ENCODE measurements around the gene FUZ. TPM values are rescaled to one million over a fixed set of nuclear protein-coding genes. Genes with fewer than 3 reads are reported as not detected.
A peak's percentile ranks its signal among the peaks of the same experiment; 100 is the strongest.

The FUZ gene
- total RNA-seq, 4 donors from 2014 or later: 4.1 to 13.8 (median 12.3) TPM

- peaks cover 0 to 82% (median 0%) of the 10 kb centered on the region in 3 donors for H3K36me3 ChIP-seq
- no peaks in the 10 kb centered on the region for H3K9me3 ChIP-seq
- DNase-seq: peak in 1 of 3 donors; percentile 42
- H3K27me3 ChIP-seq: no peaks in the 10 kb centered on the region
- no peak overlapping the region for H3K27ac ChIP-seq
- TF ChIP-seq CTCF (IDR thresholded peaks at IDR 0.05) (no peak), POLR2A (IDR thresholded peaks at IDR 0.05) (no peak)
- no peak overlapping the region for H3K4me3 ChIP-seq
- H3K4me1 ChIP-seq: no peaks in the 10 kb centered on the region
Observed at GRCh38 chr19:49800771-49801170, 12.3 kb downstream of the FUZ start.

- TF ChIP-seq POLR2A (IDR thresholded peaks at IDR 0.05) (no peak), CTCF (IDR thresholded peaks at IDR 0.05) (peak in 1 of 6 experiments; percentile 5)
- Histone ChIP-seq H3K27ac (no peak overlapping the region), H3K4me3 (no peak overlapping the region), H3K27me3 (no peaks in the 10 kb centered on the region), H3K9me3 (no peaks in the 10 kb centered on the region), H3K36me3 (peaks cover 0 to 91% (median 0%) of the 10 kb centered on the region in 3 donors), H3K4me1 (no peaks in the 10 kb centered on the region)
- peak in 1 of 3 donors; percentile 46 for DNase-seq
Observed at GRCh38 chr19:49799798-49800376, 13.2 kb downstream of the FUZ start.

GRCh38 chr19:49799271-49799797, 13.8 kb downstream of the FUZ start:
- Histone ChIP-seq H3K4me3 (no peak overlapping the region), H3K4me1 (no peaks in the 10 kb centered on the region), H3K27me3 (no peaks in the 10 kb centered on the region), H3K9me3 (no peaks in the 10 kb centered on the region), H3K36me3 (peaks cover 0 to 92% (median 0%) of the 10 kb centered on the region in 3 donors), H3K27ac (no peak overlapping the region)
- DNase-seq: peak in 1 of 3 donors; percentile 30
- no peak for TF ChIP-seq POLR2A (IDR thresholded peaks at IDR 0.05)
- no peak for TF ChIP-seq CTCF (IDR thresholded peaks at IDR 0.05)

GRCh38 chr19:49798574-49798973, 14.5 kb downstream of the FUZ start:
- no peaks in the 10 kb centered on the region for H3K4me1 ChIP-seq
- peak in 1 of 3 donors; percentile 38 for DNase-seq
- H3K27me3 ChIP-seq: no peaks in the 10 kb centered on the region
- H3K36me3 ChIP-seq: peaks cover 0 to 92% (median 0%) of the 10 kb centered on the region in 3 donors
- no peak for TF ChIP-seq CTCF (IDR thresholded peaks at IDR 0.05)
- TF ChIP-seq POLR2A (IDR thresholded peaks at IDR 0.05): no peak
- H3K27ac ChIP-seq: no peak overlapping the region
- H3K4me3 ChIP-seq: no peak overlapping the region
- no peaks in the 10 kb centered on the region for H3K9me3 ChIP-seq

- H3K4me3 ChIP-seq: no peak overlapping the region
- TF ChIP-seq CTCF (IDR thresholded peaks at IDR 0.05) (no peak), POLR2A (IDR thresholded peaks at IDR 0.05) (no peak)
- H3K4me1 ChIP-seq: no peaks in the 10 kb centered on the region
- DNase-seq: no peak
- H3K36me3 ChIP-seq: peaks cover 0 to 97% (median 0%) of the 10 kb centered on the region in 3 donors
- no peaks in the 10 kb centered on the region for H3K9me3 ChIP-seq
- no peak overlapping the region for H3K27ac ChIP-seq
- no peaks in the 10 kb centered on the region for H3K27me3 ChIP-seq
Observed at GRCh38 chr19:49795615-49796014, 17.5 kb downstream of the FUZ start.
